Kidney epithelial cell (primary cell): ENCODE results near the gene COA8. TPM values are rescaled to one million over a fixed set of nuclear protein-coding genes. Genes with fewer than 3 reads are reported as not detected.

Source experiments
- DNase-seq: peaks from one replicate; pipeline ENCODE4 v3.0.0-alpha.2; 2010; ENCODE audit warnings: low read depth
- H3K27me3 ChIP-seq: 2 replicates; pipeline ENCODE4 v1.6.0; 2011; ENCODE audit warnings: low read length; ENCODE audit not compliant: control insufficient read depth, insufficient read depth
- H3K36me3 ChIP-seq: 2 replicates; pipeline ENCODE4 v1.5.1; 2011; ENCODE audit warnings: low read length; ENCODE audit not compliant: control insufficient read depth, insufficient read depth
- H3K4me3 ChIP-seq: 2 replicates; pipeline ENCODE4 v1.5.1; 2011; ENCODE audit warnings: low read depth, mild to moderate bottlenecking, control low read depth, low read length
- total RNA-seq: library from RNA; depleted of rRNA; stranded (reverse); fragments of >200 nt; gene quantifications from 2 replicates; pipeline ENCODE4 v1.2.3, GENCODE V29; 2015
- TF ChIP-seq, protein P1 (sequence below): IDR thresholded peaks from 2 replicates; pipeline ENCODE4 v1.5.1; 2011; ENCODE audit warnings: mild to moderate bottlenecking, moderate library complexity, low read length, control low read depth, inconsistent platforms; ENCODE audit not compliant: insufficient read depth, poor library complexity, severe bottlenecking

Gene COA8
- total RNA-seq, 1 donor from 2014 or later = 83.8 TPM

DNA sequence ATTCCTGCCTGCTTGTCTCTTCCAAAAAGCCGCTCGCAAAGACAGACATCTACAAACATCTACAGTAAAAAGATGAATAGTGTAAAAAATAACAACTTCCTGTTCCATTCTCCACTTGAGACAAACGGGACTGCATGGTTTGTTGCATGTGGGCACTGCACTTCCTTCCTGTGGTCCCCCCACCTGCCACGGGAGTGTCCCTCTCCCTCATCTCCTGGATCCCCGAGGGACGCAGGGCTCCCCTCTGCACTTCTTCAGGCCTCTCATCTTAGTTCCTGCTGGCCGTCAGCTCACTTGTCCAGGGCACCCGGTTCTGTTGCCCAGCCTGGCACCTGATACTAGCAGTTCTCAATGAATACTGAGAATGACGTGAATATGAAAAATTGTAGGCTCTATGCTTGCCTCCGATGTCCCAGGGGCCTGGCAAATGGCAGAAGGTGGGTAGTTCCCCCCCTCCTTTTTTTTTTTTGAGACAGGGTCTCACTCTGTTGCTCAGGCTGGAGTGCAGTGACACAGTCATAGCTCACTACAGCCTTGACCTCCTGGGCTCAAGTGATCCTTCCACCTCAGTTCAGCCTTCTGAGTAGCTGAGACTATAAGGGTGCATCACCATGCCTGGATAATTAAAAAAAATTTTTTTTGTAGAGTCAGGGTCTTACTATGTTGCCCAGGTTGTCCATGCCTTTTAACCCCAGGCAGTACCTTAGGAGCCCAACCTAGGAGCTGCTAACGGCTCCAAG is 62.8 kb downstream of the COA8 start:
- Histone ChIP-seq H3K36me3 (no peaks in the 10 kb centered on the region), H3K27me3 (no peaks in the 10 kb centered on the region), H3K4me3 (no peak overlapping the region)
- no peak for DNase-seq
- TF ChIP-seq, protein P1, sequence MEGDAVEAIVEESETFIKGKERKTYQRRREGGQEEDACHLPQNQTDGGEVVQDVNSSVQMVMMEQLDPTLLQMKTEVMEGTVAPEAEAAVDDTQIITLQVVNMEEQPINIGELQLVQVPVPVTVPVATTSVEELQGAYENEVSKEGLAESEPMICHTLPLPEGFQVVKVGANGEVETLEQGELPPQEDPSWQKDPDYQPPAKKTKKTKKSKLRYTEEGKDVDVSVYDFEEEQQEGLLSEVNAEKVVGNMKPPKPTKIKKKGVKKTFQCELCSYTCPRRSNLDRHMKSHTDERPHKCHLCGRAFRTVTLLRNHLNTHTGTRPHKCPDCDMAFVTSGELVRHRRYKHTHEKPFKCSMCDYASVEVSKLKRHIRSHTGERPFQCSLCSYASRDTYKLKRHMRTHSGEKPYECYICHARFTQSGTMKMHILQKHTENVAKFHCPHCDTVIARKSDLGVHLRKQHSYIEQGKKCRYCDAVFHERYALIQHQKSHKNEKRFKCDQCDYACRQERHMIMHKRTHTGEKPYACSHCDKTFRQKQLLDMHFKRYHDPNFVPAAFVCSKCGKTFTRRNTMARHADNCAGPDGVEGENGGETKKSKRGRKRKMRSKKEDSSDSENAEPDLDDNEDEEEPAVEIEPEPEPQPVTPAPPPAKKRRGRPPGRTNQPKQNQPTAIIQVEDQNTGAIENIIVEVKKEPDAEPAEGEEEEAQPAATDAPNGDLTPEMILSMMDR = no peak

DNA sequence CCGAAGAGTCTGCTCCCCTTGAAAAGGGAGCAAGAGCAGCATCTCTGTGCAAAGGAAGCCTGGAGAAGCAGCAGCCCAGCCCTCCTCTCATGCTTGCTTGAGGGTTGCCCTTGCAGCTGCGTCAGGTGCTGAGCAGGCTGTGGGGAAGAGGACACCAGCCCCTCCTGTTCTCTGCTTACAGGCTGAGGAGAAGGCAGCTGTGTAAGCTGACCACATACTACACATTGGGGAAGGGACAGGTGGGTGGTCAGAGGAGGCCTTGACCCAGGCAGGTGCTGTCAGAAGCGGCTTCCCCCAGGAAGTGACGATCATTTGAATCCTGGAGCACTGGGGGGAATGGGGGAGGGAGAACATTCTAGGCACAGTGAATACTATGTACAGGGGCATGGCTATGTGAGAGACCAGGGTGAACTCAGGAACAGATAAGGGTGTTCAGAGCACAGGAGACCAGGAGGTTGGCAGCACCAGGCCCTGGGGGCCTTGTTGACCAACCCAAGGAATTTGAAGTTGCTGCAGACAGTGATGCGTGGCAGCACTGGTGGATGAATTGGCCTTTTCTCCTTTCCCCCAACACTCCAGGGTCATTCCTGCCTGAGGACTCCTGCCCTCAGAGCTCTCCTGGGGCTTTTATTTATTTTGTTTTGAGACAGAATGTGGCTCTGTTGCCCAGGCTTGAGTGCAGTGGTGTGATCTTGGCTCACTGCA is 63.5 kb downstream of the COA8 start:
- Histone ChIP-seq H3K4me3 (no peak overlapping the region), H3K27me3 (no peaks in the 10 kb centered on the region), H3K36me3 (no peaks in the 10 kb centered on the region)
- TF ChIP-seq, protein P1 = no peak
- no peak for DNase-seq

DNA sequence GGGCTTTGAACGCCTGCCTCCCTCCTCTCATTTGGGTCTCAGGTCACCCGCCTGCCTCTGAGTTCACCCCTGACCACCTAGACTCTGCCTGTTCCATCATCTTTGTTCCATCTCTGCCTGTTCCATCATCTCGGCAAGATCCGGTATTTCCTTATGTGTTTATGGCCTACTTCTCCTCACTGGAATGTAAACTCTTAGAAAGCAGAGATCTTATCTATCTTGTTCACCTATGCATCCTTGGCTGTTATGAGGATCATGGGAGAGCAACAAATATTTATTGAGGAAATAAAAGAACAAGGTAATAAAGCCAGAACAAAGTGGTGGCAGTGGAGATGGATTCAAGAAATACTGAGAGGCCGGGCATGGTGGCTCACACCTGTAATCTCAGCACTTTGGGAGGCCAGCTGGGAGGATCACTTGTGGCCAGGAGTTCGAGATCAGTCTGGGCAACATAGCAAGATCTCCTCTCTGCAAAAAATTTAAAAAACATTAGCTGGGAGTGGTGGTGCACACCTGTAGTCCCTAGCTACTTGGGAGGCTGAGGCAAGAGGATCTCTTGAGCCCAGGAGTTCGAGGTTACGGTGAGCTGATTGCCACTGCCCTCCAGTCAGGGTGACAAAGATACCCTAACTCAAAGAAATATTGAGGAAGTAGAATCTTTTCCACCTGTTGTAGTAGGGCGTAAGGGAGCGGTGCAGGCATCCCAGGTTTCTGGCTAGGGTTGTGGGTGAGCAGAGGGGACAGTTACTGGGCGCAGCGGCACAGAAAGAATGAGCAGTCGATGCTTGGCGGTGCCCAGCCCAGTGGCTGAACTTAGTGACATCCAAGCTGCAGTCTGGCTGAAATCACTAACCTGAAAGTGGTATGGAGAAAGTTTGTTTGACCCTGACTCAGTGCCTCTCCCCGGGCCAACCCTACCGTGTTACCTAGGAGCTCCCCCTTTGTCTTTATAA is 64.6 kb downstream of the COA8 start:
- TF ChIP-seq, protein P1 = no peak
- H3K36me3 ChIP-seq = no peaks in the 10 kb centered on the region
- no peak overlapping the region for H3K4me3 ChIP-seq
- no peak for DNase-seq
- no peaks in the 10 kb centered on the region for H3K27me3 ChIP-seq

DNA sequence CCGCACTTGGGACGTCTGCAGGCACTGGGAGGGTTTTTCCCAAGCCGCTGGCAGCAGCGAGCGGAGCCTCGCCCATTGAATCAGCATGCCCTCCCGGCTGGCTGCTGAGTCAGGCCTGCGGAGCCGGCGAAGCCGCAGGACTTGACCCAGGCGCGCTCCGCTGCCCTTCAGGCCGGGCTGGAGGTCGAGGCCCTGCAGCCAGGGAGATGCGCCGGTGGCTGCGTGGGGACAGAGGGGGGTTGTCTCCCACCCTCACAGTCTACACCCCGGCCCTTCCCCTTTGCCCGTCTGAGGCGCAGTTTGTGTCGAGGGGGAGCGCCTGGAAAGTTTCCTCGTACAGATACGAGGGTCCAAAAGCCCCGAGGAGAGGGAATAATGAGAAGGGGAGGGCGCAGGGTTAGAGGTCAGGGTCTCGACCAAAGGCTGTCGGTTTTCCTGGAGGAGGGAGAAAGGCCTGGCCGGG is 65.5 kb downstream of the COA8 start:
- TF ChIP-seq, protein P1 = no peak
- peak overlapping the region; percentile 91 for H3K4me3 ChIP-seq
- no peaks in the 10 kb centered on the region for H3K36me3 ChIP-seq
- DNase-seq = peak; percentile 55
- no peaks in the 10 kb centered on the region for H3K27me3 ChIP-seq

DNA sequence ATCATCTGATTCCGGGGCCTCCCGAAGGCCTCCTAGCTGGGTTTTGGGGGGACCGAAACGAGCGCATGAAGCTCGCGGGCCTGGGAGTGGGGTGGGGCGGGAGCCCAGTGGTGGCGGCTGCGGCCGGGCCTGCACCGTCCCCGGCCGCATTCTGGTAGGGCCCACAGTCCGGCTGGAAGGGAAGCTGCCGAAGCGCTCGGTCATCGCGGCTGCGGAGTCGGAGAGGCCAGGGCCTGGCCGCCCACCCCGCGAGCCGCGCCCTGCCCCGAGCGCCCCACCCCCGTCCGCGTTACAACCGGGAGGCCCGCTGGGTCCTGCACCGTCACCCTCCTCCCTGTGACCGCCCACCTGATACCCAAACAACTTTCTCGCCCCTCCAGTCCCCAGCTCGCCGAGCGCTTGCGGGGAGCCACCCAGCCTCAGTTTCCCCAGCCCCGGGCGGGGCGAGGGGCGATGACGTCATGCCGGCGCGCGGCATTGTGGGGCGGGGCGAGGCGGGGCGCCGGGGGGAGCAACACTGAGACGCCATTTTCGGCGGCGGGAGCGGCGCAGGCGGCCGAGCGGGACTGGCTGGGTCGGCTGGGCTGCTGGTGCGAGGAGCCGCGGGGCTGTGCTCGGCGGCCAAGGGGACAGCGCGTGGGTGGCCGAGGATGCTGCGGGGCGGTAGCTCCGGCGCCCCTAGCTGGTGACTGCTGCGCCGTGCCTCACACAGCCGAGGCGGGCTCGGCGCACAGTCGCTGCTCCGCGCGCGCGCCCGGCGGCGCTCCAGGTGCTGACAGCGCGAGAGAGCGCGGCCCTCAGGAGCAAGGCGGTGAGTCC is 66.1 kb downstream of the COA8 start, which contains the start of gene KLC1:
Gene KLC1 (plus strand): TSS at position 528 of the 819 bp plus-strand sequence. CDS start 25,354 bp downstream, outside the sequence.
- DNase-seq = no peak
- TF ChIP-seq, protein P1 = no peak
- Histone ChIP-seq H3K27me3 (no peaks in the 10 kb centered on the region), H3K4me3 (peak within 1 kb of the TSS; percentile 91), H3K36me3 (no peaks in the 10 kb centered on the region)
